GM18868 (cell line): Measurements from ENCODE around the gene LGALS4.
"Not testable (repeated sequence)": the region's sequence is repeated elsewhere in the genome, so short reads cannot be mapped to it uniquely, and the experiment has no call there.

Experiments
- ATAC-seq: cut with Tn5 transposase; IDR thresholded peaks from one replicate; pipeline ENCODE4 v1.9.1; 2021; ENCODE audit warnings: mild to moderate bottlenecking, moderate library complexity; ENCODE audit not compliant: unreplicated experiment

Gene LGALS4

GRCh38 chr19:38812841-38813320, at the start of gene LGALS4:
LGALS4 (minus strand) TSS chr19:38812945; CDS start chr19:38812886, 59 bp downstream.
- ATAC-seq = no peak

- ATAC-seq = no peak
Measured at GRCh38 chr19:38861368-38861767, 48.6 kb upstream of the LGALS4 start.

GRCh38 chr19:38859631-38860204, 47.0 kb upstream of the LGALS4 start:
- not testable (repeated sequence) for ATAC-seq

DNA sequence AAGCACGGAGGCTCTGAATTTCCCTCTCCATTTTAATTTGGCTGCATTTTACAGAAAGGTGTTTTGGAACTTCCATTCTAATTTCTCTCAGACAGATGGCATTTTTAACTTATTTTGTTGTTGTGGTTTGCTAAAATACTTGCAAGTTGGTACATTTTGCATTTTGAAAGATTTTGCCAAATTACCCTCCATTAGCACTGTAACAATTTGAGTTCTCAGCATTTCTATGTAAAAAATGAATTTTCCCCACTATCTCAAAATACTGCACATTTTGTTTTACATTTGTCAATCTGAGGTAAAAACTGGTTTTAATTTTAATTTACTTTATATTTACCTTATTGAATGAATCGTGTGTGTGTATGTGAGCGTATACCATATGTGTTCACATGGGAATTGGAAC, 44.1 kb upstream of the LGALS4 start:
- no peak for ATAC-seq

- ATAC-seq = not testable (repeated sequence)
Measured at GRCh38 chr19:38855751-38856150, 43.0 kb upstream of the LGALS4 start.

- ATAC-seq = not testable (repeated sequence)
Measured at GRCh38 chr19:38854961-38855360, 42.2 kb upstream of the LGALS4 start.

GRCh38 chr19:38853214-38853613, 40.5 kb upstream of the LGALS4 start:
- no peak for ATAC-seq

- no peak for ATAC-seq
Measured at GRCh38 chr19:38852231-38853044, 39.7 kb upstream of the LGALS4 start.

GRCh38 chr19:38851622-38852230, 39.0 kb upstream of the LGALS4 start:
- no peak for ATAC-seq

DNA sequence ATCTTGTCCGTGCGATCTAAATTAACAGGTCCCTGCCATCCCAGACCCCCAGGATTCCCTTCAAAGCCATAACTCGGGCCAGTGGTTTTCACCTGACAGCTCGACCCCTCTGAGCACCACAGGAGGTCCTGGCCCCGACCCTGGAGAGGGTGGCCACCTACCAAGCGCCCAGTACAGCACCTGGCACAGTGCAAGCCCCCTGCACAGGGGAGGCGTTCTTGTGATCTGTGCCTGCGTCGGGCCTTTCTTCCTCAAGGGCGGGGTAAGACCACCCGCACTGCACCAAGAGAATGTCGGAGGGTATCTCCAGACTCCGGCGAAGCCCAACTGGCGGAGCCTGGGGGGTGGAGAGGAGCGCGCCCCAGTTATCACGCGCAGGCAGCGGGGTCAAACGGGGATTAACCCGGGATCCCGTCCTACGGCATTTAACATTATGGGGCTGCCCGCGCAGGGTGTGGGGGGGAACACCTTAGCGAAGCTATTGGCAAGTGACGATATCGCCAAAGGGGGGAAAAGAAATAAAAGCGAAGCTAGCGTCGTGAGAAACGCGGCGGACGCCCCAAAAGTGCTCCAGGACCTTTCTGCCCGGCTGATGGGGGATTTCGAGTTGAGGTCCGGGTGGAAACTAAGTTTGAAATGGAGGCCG, 38.4 kb upstream of the LGALS4 start:
- no peak for ATAC-seq

GRCh38 chr19:38850436-38850975, 37.8 kb upstream of the LGALS4 start:
- peak; percentile 64 for ATAC-seq

DNA sequence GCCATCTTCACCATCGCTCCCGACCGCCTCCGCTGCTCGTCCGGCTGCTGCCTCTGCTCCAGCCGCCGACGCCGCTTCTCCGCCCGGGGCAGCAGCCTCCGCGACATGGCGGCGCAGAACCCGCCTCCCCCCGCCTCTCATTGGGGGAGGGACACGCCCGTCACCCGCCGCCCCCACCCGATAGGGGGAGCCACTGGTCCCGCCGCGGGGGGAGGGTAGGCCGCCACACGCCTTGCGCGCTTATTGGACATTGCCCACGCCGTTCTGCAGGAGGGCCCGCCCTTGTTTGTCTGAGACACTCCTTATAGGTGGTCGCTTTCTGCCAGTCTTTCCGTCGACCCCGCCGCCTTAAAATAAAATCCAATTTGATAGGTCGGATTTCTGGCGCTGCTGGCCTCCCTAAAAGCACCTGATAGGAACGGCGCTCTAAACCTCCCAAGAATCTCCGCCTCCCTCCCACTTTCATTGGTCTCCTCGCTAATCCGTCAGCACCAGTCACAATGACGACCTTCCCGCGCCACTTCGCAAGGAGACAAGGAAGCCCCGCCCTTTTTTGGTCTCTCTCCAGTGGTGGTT, 37.2 kb upstream of the LGALS4 start, which contains the start of gene HNRNPL:
HNRNPL (minus strand) TSS at position 127 of the 576 bp plus-strand sequence; CDS start at position 107, 20 bp downstream.
- peak; percentile 57 for ATAC-seq

- peak; percentile 20 for ATAC-seq
Measured at GRCh38 chr19:38849147-38849859, 36.6 kb upstream of the LGALS4 start.

DNA sequence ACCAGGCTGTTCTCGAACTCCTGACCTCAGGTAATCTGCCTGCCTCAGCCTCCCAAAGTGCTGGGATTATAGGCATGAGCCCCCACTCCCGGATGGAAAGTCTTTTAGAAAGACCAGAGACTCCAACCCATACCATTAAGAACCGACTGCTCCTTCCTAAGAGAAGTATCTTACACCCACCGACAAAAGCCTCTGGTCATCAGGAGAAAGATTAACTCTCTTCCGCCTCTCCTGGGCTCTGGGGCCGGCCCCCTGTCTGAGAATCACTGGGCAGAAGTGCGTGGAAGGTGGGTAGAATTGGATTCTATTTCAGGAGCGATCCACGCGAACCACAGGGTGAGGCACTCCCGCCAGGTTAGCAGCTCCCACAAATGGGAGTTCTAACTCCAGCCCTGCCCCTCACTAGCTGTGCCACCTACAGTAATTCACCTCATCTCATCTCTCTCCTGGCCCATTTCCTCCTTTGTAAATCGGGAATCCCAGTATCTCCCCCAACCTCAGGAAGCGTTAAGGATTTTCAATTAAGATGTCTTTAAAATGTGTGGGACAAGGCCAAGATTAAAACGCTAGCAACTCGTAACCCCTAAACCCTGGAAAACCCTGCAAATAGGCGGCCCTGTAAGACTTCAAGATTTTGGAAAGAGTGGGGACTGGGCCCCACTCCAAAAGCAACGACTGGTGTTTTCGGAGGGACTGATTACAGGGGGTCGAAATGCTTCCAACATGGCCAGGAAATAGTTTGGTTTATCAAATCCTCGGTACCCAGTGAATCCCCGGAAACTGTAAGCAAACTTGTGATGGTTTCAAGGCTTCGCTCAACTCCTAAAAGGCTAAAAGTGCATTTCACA, 35.8 kb upstream of the LGALS4 start:
- ATAC-seq = no peak

DNA sequence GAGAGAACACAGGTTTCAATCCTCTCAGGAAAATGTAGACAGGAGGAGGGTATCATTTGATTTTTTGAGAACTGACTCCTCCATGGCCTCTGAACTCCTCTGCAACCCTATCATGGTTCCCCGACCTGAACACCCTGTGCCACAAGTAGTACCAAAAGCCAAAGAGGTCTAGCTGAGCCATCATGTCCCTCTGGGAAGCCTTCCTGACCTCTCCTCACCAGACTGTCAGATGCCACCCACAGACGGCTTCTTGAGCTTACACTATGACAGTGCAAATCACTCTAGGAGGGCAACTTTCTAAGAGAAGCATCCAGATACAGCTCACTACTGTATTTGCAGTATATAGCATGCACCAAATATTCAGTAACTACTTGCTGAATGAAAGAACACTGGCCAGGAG, 33.4 kb upstream of the LGALS4 start:
- no peak for ATAC-seq

GRCh38 chr19:38845374-38846024, 32.8 kb upstream of the LGALS4 start:
- ATAC-seq = no peak

- no peak for ATAC-seq
Measured at GRCh38 chr19:38844093-38844686, 31.4 kb upstream of the LGALS4 start.

DNA sequence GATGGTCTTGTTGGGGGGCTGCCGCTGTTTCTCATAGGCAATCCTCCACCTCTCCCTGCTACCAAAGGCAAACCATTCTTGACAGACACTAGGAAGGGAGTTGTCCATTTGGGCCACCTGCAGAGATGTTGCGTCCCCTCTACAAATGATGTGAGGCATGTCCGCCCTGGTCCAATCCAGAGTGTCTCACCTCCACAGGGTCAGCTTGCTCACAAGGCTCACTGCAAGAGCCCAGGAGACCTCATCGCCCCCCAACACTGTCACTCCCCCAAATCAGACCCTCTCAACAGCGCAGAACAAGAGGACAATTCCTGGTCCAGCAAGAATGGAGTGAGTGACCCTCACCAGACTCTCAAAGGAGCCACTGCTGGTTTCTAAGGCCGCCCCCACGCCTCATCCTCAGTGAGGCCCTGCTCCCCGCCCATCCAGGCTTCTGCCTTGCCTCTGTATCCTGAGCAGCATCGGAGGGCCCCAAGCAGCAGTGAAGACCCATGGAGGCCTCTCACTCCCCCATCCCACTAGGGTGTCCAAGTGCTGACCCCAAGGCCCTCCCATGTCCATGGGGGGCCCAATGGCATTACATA, 30.5 kb upstream of the LGALS4 start:
- no peak for ATAC-seq
